Tibial nerve (tissue), 4 donors: ENCODE measurements around the gene CPNE6. TPM values are rescaled to one million over a fixed set of nuclear protein-coding genes. Genes with fewer than 3 reads are reported as not detected.

Experiments used
- DNase-seq, 2 donors: peaks; one replicate each; pipeline ENCODE4 v3.0.0-alpha.2; 2019; ENCODE audit warnings: low spot score in 2 of 2
- H3K27ac ChIP-seq, 4 donors: fragments of 200-600 bp; sonication (generic) in 3 of 4; one replicate each; pipeline ENCODE4 v1.5.1; 2017 to 2019; ENCODE audit warnings: mild to moderate bottlenecking in 1 of 4
- H3K27me3 ChIP-seq, 2 donors: fragments of 200-600 bp; sonication (generic) in 1 of 2; one replicate each; pipeline versions ENCODE4 v1.5.1 to v1.6.0; 2017 to 2019
- H3K36me3 ChIP-seq, 3 donors: fragments of 200-600 bp; sonication (generic); one replicate each; pipeline ENCODE4 v1.5.1; 2018 to 2019
- H3K4me1 ChIP-seq, 4 donors: fragments of 200-600 bp; sonication (generic) in 3 of 4; one replicate each; pipeline ENCODE4 v1.5.1; 2017 to 2019
- H3K4me3 ChIP-seq, 4 donors: fragments of 200-600 bp; sonication (generic) in 3 of 4; one replicate each; pipeline ENCODE4 v1.5.1; 2017 to 2019; ENCODE audit warnings: mild to moderate bottlenecking in 1 of 4, moderate library complexity in 1 of 4
- H3K9me3 ChIP-seq, 4 donors: fragments of 200-600 bp; sonication (generic) in 3 of 4; one replicate each; pipeline ENCODE4 v1.5.1; 2017 to 2019
- CTCF ChIP-seq, 5 experiments: fragments of 200-600 bp in 3 of 5; fragments of 450-650 bp in 2 of 5; sonication (generic) in 3 of 5; IDR thresholded peaks; one replicate each; pipeline ENCODE4 v1.5.1; 2016 to 2019; ENCODE audit warnings: antibody characterized with exemption in 5 of 5, mild to moderate bottlenecking in 3 of 5, moderate library complexity in 2 of 5
- EP300 ChIP-seq, 2 donors: sonication (generic); formaldehyde crosslinking; IDR thresholded peaks; one replicate each; pipeline ENCODE4 v1.6.1; 2017; ENCODE audit warnings: antibody characterized with exemption in 2 of 2, mild to moderate bottlenecking in 1 of 2
- POLR2A ChIP-seq, 2 donors: fragments of 450-650 bp; IDR thresholded peaks; one replicate each; pipeline ENCODE4 v1.6.1; 2017; ENCODE audit warnings: antibody characterized with exemption in 2 of 2, mild to moderate bottlenecking in 2 of 2, moderate library complexity in 2 of 2
- WGBS, 2 donors: methylation state at CpG; one replicate each; pipeline ENCODE4 v1.1.5; 2018; 5-methylcytosine and 5-hydroxymethylcytosine counted together
- total RNA-seq, 4 donors: library from RNA; depleted of rRNA; stranded (reverse); fragments of >200 nt; gene quantifications; one replicate each; pipeline ENCODE4 v1.1.0, GENCODE V29; 2016

CPNE6 gene
- total RNA-seq, 4 donors from 2014 or later, result not detected

GRCh38 chr14:24069411-24069735, 2.0 kb upstream of the CPNE6 start:
- no peaks in the 10 kb centered on the region for H3K4me1 ChIP-seq
- 79 to 83% methylated on average over 6 of the region's 6 CpGs for WGBS, 2 donors
- TF ChIP-seq POLR2A (IDR thresholded peaks at IDR 0.05), result no peak
- TF ChIP-seq EP300 (IDR thresholded peaks at IDR 0.05), result no peak
- no peak for TF ChIP-seq CTCF (IDR thresholded peaks at IDR 0.05)
- peaks cover 0 to 32% of the 10 kb centered on the region in 2 donors for H3K27me3 ChIP-seq
- no peak for DNase-seq
- no peaks in the 10 kb centered on the region for H3K36me3 ChIP-seq
- no peak overlapping the region for H3K4me3 ChIP-seq
- no peak overlapping the region for H3K27ac ChIP-seq
- H3K9me3 ChIP-seq, result no peaks in the 10 kb centered on the region

GRCh38 chr14:24070285-24071143, 848 bp upstream of the CPNE6 start:
- Histone ChIP-seq H3K27me3 (peaks cover 0 to 36% of the 10 kb centered on the region in 2 donors), H3K27ac (no peak overlapping the region), H3K4me3 (no peak overlapping the region), H3K36me3 (no peaks in the 10 kb centered on the region), H3K4me1 (no peaks in the 10 kb centered on the region), H3K9me3 (no peaks in the 10 kb centered on the region)
- no peak for TF ChIP-seq CTCF (IDR thresholded peaks at IDR 0.05)
- no peak for TF ChIP-seq EP300 (IDR thresholded peaks at IDR 0.05)
- TF ChIP-seq POLR2A (IDR thresholded peaks at IDR 0.05), result no peak
- WGBS, 2 donors, result 77 to 79% methylated on average over 10 of the region's 10 CpGs
- no peak for DNase-seq

GRCh38 chr14:24071836-24072430, 571 bp downstream of the CPNE6 start:
- no peak overlapping the region for H3K27ac ChIP-seq
- DNase-seq, result no peak
- TF ChIP-seq EP300 (IDR thresholded peaks at IDR 0.05), result no peak
- no peak for TF ChIP-seq POLR2A (IDR thresholded peaks at IDR 0.05)
- no peak for TF ChIP-seq CTCF (IDR thresholded peaks at IDR 0.05)
- WGBS, 2 donors, result 68 to 75% methylated on average over 12 of the region's 12 CpGs
- no peaks in the 10 kb centered on the region for H3K9me3 ChIP-seq
- peaks cover 0 to 36% of the 10 kb centered on the region in 2 donors for H3K27me3 ChIP-seq
- H3K4me1 ChIP-seq, result no peaks in the 10 kb centered on the region
- H3K36me3 ChIP-seq, result no peaks in the 10 kb centered on the region
- no peak overlapping the region for H3K4me3 ChIP-seq

- Histone ChIP-seq H3K27ac (no peak overlapping the region), H3K36me3 (no peaks in the 10 kb centered on the region), H3K27me3 (peaks cover 0 to 38% of the 10 kb centered on the region in 2 donors), H3K9me3 (no peaks in the 10 kb centered on the region), H3K4me3 (no peak overlapping the region), H3K4me1 (no peaks in the 10 kb centered on the region)
- no peak for TF ChIP-seq POLR2A (IDR thresholded peaks at IDR 0.05)
- no peak for TF ChIP-seq CTCF (IDR thresholded peaks at IDR 0.05)
- no peak for TF ChIP-seq EP300 (IDR thresholded peaks at IDR 0.05)
- DNase-seq, result no peak
- 46 to 52% methylated on average over 7 of the region's 7 CpGs for WGBS, 2 donors
Observed at GRCh38 chr14:24072436-24072835, 1.1 kb downstream of the CPNE6 start.
